Measurements from ENCODE around the gene PSTPIP2. TPM values are rescaled to one million over a fixed set of nuclear protein-coding genes. Genes with fewer than 3 reads are reported as not detected.
A peak's percentile ranks its signal among the peaks of the same experiment; 100 is the strongest.

PSTPIP2 gene
- total and polyA plus RNA-seq, 4 donors = 4.0 to 14.7 (median 8.6) TPM

DNA sequence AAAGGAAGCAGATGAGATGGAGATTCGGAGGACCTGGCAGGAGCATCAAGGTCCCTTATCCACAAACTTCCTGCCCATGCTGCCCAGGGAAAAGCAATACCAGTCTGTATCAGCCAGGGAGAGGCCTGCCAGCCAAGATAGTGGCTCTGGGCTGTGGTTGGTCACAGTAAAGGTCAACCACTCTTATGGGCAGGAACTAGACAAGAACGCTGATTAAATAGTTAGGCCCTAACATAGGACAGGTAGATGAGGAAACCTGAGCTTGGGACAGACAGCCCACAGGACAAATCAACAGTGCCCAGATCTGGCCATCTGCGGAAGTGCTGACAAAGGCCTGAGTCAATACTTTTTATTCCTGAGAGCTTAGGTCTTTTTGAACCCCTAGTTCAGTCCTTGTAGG, 10.7 kb downstream of the PSTPIP2 start (continued):
- no peak for TF ChIP-seq REST (IDR thresholded peaks at IDR 0.05)
- TF ChIP-seq FOXA1 (IDR thresholded peaks at IDR 0.05) = no peak
- no peak for TF ChIP-seq GABPA (IDR thresholded peaks at IDR 0.05 in 1 of 2, conservative IDR thresholded peaks at IDR 0.05 in 1 of 2)
- peak; percentile 23 to 39 for TF ChIP-seq RAD21 (IDR thresholded peaks at IDR 0.05)
- TF ChIP-seq FOXA2 (IDR thresholded peaks at IDR 0.05) = no peak
- TF ChIP-seq TAF1 (conservative IDR thresholded peaks at IDR 0.05) = no peak
- no peak for TF ChIP-seq ATF3 (IDR thresholded peaks at IDR 0.05)
- TF ChIP-seq SP1 (IDR thresholded peaks at IDR 0.05) = peak; percentile 57
- TF ChIP-seq YY1 (IDR thresholded peaks at IDR 0.05) = no peak

- H3K36me3 ChIP-seq (ENCODE audit: control insufficient read depth in 4 of 4, insufficient read depth in 3 of 4, low read depth in 1 of 4, low read length in 3 of 4) = no peaks in the 10 kb centered on the region
- no peaks in the 10 kb centered on the region for H3K9me3 ChIP-seq (ENCODE audit: control insufficient read depth in 4 of 4, low read length in 3 of 4)
- H3K27ac ChIP-seq (ENCODE audit: low read depth in 1 of 2, low read length in 2 of 2) = no peak overlapping the region
- H3K4me3 ChIP-seq (ENCODE audit: low read depth in 1 of 3, low read length in 3 of 3) = no peak overlapping the region
- H3K9ac ChIP-seq (ENCODE audit: low read depth in 1 of 2, low read length in 2 of 2) = no peak overlapping the region
- DNase-seq (ENCODE audit: low spot score) = no peak
- 88% methylated on average over 3 of the region's 3 CpGs for WGBS
- TF ChIP-seq FOXA1 (IDR thresholded peaks at IDR 0.05) (no peak), RAD21 (IDR thresholded peaks at IDR 0.05) (no peak), ATF3 (IDR thresholded peaks at IDR 0.05) (no peak)
- H3K27me3 ChIP-seq (ENCODE audit: control insufficient read depth in 4 of 4, insufficient read depth in 4 of 4, low read length in 3 of 4) = no peaks in the 10 kb centered on the region
- peaks cover 0 to 5% (median 1%) of the 10 kb centered on the region in 4 donors for H3K4me1 ChIP-seq (ENCODE audit: control insufficient read depth in 4 of 4, insufficient read depth in 4 of 4, low read length in 3 of 4)
These were observed 11.7 kb downstream of the PSTPIP2 start for GRCh38 chr18:46060359-46060841.

GRCh38 chr18:46055838-46056230, 16.2 kb downstream of the PSTPIP2 start:
- H3K4me1 ChIP-seq (ENCODE audit: control insufficient read depth in 4 of 4, insufficient read depth in 4 of 4, low read length in 3 of 4) = peaks cover 4 to 30% (median 14%) of the 10 kb centered on the region in 4 donors
- no peak overlapping the region for H3K27ac ChIP-seq (ENCODE audit: low read depth in 1 of 2, low read length in 2 of 2)
- no peaks in the 10 kb centered on the region for H3K9me3 ChIP-seq (ENCODE audit: control insufficient read depth in 4 of 4, low read length in 3 of 4)
- no peak overlapping the region for H3K4me3 ChIP-seq (ENCODE audit: low read depth in 1 of 3, low read length in 3 of 3)
- no peaks in the 10 kb centered on the region for H3K27me3 ChIP-seq (ENCODE audit: control insufficient read depth in 4 of 4, insufficient read depth in 4 of 4, low read length in 3 of 4)
- H3K9ac ChIP-seq (ENCODE audit: low read depth in 1 of 2, low read length in 2 of 2) = no peak overlapping the region
- WGBS = 83% methylated on average over 4 of the region's 4 CpGs
- no peak for TF ChIP-seq REST (IDR thresholded peaks at IDR 0.05)
- TF ChIP-seq ZBTB33 (IDR thresholded peaks at IDR 0.05) = no peak
- no peak for TF ChIP-seq NR2F2 (IDR thresholded peaks at IDR 0.05)
- TF ChIP-seq CTCF (IDR thresholded peaks at IDR 0.05; ENCODE audit: low read depth, low read length, missing input control) = no peak
- TF ChIP-seq SP1 (IDR thresholded peaks at IDR 0.05) = no peak
- TF ChIP-seq ATF3 (IDR thresholded peaks at IDR 0.05) = no peak
- TF ChIP-seq RXRA (IDR thresholded peaks at IDR 0.05) = no peak
- no peak for TF ChIP-seq HNF4G (IDR thresholded peaks at IDR 0.05)
- TF ChIP-seq JUND (IDR thresholded peaks at IDR 0.05) = no peak
- no peak for TF ChIP-seq FOXA2 (IDR thresholded peaks at IDR 0.05)
- TF ChIP-seq GABPA (IDR thresholded peaks at IDR 0.05 in 1 of 2, conservative IDR thresholded peaks at IDR 0.05 in 1 of 2) = no peak
- no peaks in the 10 kb centered on the region for H3K36me3 ChIP-seq (ENCODE audit: control insufficient read depth in 4 of 4, insufficient read depth in 3 of 4, low read depth in 1 of 4, low read length in 3 of 4)
- no peak for DNase-seq (ENCODE audit: low spot score)
